Trophoblast cell (in vitro differentiated cells and primary cell): ENCODE data around the gene IZUMO3.

Experiments
- DNase-seq, 2 donors: peaks; one replicate each; pipeline ENCODE4 v3.0.0-alpha.2; 2016
- H2AFZ ChIP-seq: 2 replicates; pipeline ENCODE4 v1.6.1; 2013; ENCODE audit warnings: low read length, moderate library complexity, mild to moderate bottlenecking; ENCODE audit not compliant: insufficient read depth, poor library complexity
- H2AK5ac ChIP-seq: 2 replicates; pipeline ENCODE4 v1.6.1; 2013; ENCODE audit warnings: mild to moderate bottlenecking, low read length
- H2BK120ac ChIP-seq: 2 replicates; pipeline ENCODE4 v1.6.1; 2013; ENCODE audit warnings: low read length, mild to moderate bottlenecking, moderate library complexity; ENCODE audit not compliant: insufficient read depth, poor library complexity
- H2BK12ac ChIP-seq: 2 replicates; pipeline ENCODE4 v1.6.1; 2013; ENCODE audit warnings: mild to moderate bottlenecking, low read length, moderate library complexity
- H2BK5ac ChIP-seq: 2 replicates; pipeline ENCODE4 v1.6.1; 2013; ENCODE audit warnings: low read length, low read depth, moderate library complexity, mild to moderate bottlenecking; ENCODE audit not compliant: poor library complexity
- H3K14ac ChIP-seq: 2 replicates; pipeline ENCODE4 v1.6.1; 2013; ENCODE audit warnings: mild to moderate bottlenecking, low read length
- H3K18ac ChIP-seq: 2 replicates; pipeline ENCODE4 v1.6.1; 2013; ENCODE audit warnings: mild to moderate bottlenecking, low read length
- H3K23ac ChIP-seq: 2 replicates; pipeline ENCODE4 v1.6.1; 2013; ENCODE audit warnings: low read length
- H3K27ac ChIP-seq: 2 replicates; pipeline ENCODE4 v1.5.1; 2013; ENCODE audit warnings: low read depth, mild to moderate bottlenecking, inconsistent platforms, low read length, moderate library complexity
- H3K27me3 ChIP-seq: 2 replicates; pipeline ENCODE4 v1.6.1; 2013; ENCODE audit warnings: inconsistent platforms, mild to moderate bottlenecking, low read length, moderate library complexity; ENCODE audit not compliant: insufficient read depth
- H3K36me3 ChIP-seq, 2 experiments: 1 replicate in 1 of 2; 2 replicates in 1 of 2; pipeline ENCODE4 v1.6.1; 2013; ENCODE audit warnings: low read length in 2 of 2, mild to moderate bottlenecking in 2 of 2, moderate library complexity in 1 of 2; ENCODE audit not compliant: insufficient read depth in 2 of 2, control insufficient read depth in 1 of 2
- H3K4ac ChIP-seq: 2 replicates; pipeline ENCODE4 v1.6.1; 2013; ENCODE audit warnings: low read depth, mild to moderate bottlenecking, low read length, moderate library complexity
- H3K4me1 ChIP-seq, 2 experiments: 1 replicate in 1 of 2; 2 replicates in 1 of 2; pipeline ENCODE4 v1.6.1; 2013; ENCODE audit warnings: low read length in 2 of 2, mild to moderate bottlenecking in 2 of 2, moderate library complexity in 1 of 2; ENCODE audit not compliant: insufficient read depth in 2 of 2, control insufficient read depth in 1 of 2
- H3K4me2 ChIP-seq: 2 replicates; pipeline ENCODE4 v1.6.1; 2013; ENCODE audit warnings: inconsistent platforms, mild to moderate bottlenecking, low read length, moderate library complexity
- H3K4me3 ChIP-seq: 2 replicates; pipeline ENCODE4 v1.5.1; 2013; ENCODE audit warnings: mild to moderate bottlenecking, low read depth, low read length, inconsistent platforms
- H3K79me1 ChIP-seq: one replicate; pipeline ENCODE4 v1.6.1; 2013; ENCODE audit warnings: low read length
- H3K79me2 ChIP-seq: 2 replicates; pipeline ENCODE4 v1.6.1; 2013; ENCODE audit warnings: low read length, mild to moderate bottlenecking; ENCODE audit not compliant: control insufficient read depth, insufficient read depth, poor library complexity
- H3K9ac ChIP-seq: 2 replicates; pipeline ENCODE4 v1.6.1; 2013; ENCODE audit warnings: mild to moderate bottlenecking, low read length
- H3K9me3 ChIP-seq: 2 replicates; pipeline ENCODE4 v1.6.1; 2013; ENCODE audit warnings: low read depth, mild to moderate bottlenecking, control low read depth, inconsistent platforms, low read length; ENCODE audit not compliant: insufficient read depth
- H4K12ac ChIP-seq: 2 replicates; pipeline ENCODE4 v1.6.1; 2013; ENCODE audit warnings: low read depth, mild to moderate bottlenecking, low read length, moderate library complexity
- H4K8ac ChIP-seq: 2 replicates; pipeline ENCODE4 v1.6.1; 2013; ENCODE audit warnings: low read depth, mild to moderate bottlenecking, low read length, moderate library complexity
- H4K91ac ChIP-seq: one replicate; pipeline ENCODE4 v1.6.1; 2013; ENCODE audit warnings: low read depth, mild to moderate bottlenecking, low read length, moderate library complexity
- WGBS: extraction: QIAGEN DNeasy Blood & Tissue Kit; methylation state at CpG from one replicate; pipeline ENCODE4 v1.1.7; 2013; ENCODE audit warnings: missing lambda C conversion rate; ENCODE audit not compliant: insufficient read length, insufficient coverage; ENCODE audit errors: extremely low coverage; 5-methylcytosine and 5-hydroxymethylcytosine counted together

Gene IZUMO3

DNA sequence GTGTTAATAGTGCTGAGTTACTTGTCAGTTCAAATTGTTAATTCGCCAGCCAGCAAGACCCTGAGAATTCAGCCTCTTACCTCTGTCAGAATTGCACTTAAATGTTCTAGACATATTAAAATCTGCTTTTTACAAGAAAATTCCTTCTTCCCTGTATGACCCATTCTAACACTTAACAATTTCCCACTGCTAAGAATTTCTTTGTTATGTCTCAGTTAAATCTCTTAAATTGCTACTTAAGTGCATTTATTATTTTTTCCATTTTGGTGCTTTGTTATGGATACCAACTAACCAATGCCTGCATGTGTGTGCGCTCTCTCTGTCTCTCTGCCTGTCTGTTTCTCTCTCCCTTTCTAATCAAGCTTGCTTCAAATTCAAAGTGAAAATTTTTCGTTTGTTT, 44.9 kb downstream of the IZUMO3 start:
- Histone ChIP-seq H4K8ac (no peak overlapping the region), H3K27ac (no peak overlapping the region), H3K4me2 (no peak overlapping the region), H3K23ac (no peak overlapping the region), H3K14ac (no peak overlapping the region), H3K18ac (no peak overlapping the region), H3K9ac (no peak overlapping the region), H2AK5ac (no peak overlapping the region), H3K4ac (no peak overlapping the region), H2AFZ (no peak overlapping the region), H3K4me1 (no peaks in the 10 kb centered on the region), H4K12ac (no peak overlapping the region), H3K79me1 (no peaks in the 10 kb centered on the region), H2BK120ac (no peak overlapping the region), H3K9me3 (no peaks in the 10 kb centered on the region), H2BK5ac (no peak overlapping the region), H3K4me3 (no peak overlapping the region), H3K36me3 (no peaks in the 10 kb centered on the region), H2BK12ac (no peak overlapping the region), H3K27me3 (no peaks in the 10 kb centered on the region), H4K91ac (no peak overlapping the region), H3K79me2 (no peaks in the 10 kb centered on the region)
- DNase-seq: no peak
- no CpG with 5 or more reads among the region's 3 CpGs for WGBS

DNA sequence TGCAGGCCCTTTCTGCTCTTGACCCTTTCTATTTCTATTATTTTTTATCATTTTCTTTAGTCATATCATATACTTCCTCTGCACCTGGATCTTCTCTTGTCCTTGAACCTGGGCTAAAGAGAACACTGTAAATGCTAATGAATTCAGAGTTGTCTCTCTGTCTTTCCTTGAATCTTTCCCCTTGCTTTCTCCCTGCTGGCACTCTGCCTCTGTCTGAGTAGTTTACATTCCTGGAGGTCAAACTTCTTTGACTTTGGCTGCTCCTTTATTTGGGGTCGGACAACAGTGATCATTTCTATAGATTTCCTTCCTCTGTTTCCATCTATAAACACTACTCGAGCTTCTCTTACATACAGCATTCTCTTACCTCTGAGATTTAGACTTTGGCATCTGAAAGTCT, 47.1 kb downstream of the IZUMO3 start:
- H2BK12ac ChIP-seq: no peak overlapping the region
- no peak for DNase-seq
- no peak overlapping the region for H3K4ac ChIP-seq
- H3K36me3 ChIP-seq: no peaks in the 10 kb centered on the region
- no peak overlapping the region for H2BK5ac ChIP-seq
- H3K4me2 ChIP-seq: no peak overlapping the region
- no peak overlapping the region for H2BK120ac ChIP-seq
- no peak overlapping the region for H3K23ac ChIP-seq
- no peak overlapping the region for H2AFZ ChIP-seq
- no peak overlapping the region for H4K8ac ChIP-seq
- H2AK5ac ChIP-seq: no peak overlapping the region
- no peak overlapping the region for H3K4me3 ChIP-seq
- H3K9me3 ChIP-seq: no peaks in the 10 kb centered on the region
- H3K4me1 ChIP-seq: no peaks in the 10 kb centered on the region
- H3K79me1 ChIP-seq: no peaks in the 10 kb centered on the region
- H4K91ac ChIP-seq: no peak overlapping the region
- H3K79me2 ChIP-seq: no peaks in the 10 kb centered on the region
- no peaks in the 10 kb centered on the region for H3K27me3 ChIP-seq
- no peak overlapping the region for H4K12ac ChIP-seq
- H3K27ac ChIP-seq: no peak overlapping the region
- H3K9ac ChIP-seq: no peak overlapping the region
- no peak overlapping the region for H3K18ac ChIP-seq
- no peak overlapping the region for H3K14ac ChIP-seq
- no CpG with 5 or more reads among the region's 2 CpGs for WGBS

DNA sequence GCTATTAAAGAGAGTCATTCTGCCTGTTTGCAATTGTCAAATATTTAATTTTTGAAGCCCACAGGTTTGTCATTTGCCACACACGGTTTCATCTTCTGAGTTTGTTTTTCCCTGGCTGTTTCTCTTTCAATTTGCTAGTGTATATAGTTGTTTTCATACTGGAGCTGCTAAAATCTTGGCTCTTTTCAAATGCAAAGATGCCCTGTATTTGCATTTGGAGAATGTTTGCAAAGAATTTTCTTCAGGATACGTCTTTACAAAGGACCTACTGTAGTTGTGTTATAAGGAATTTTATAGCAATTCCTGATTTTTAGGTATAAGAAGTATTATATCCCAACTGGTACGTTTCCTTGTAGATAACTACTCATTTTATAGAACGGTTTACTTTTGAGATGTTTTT, 48.0 kb downstream of the IZUMO3 start:
- H4K91ac ChIP-seq: no peak overlapping the region

More for the DNA sequence above, 48.0 kb downstream of the IZUMO3 start:
- Histone ChIP-seq H2AFZ (no peak overlapping the region), H3K23ac (no peak overlapping the region), H3K27ac (no peak overlapping the region), H4K12ac (no peak overlapping the region), H3K36me3 (no peaks in the 10 kb centered on the region), H2AK5ac (no peak overlapping the region), H3K4me1 (no peaks in the 10 kb centered on the region), H2BK12ac (no peak overlapping the region), H2BK120ac (no peak overlapping the region), H3K18ac (no peak overlapping the region), H3K4ac (no peak overlapping the region), H4K8ac (no peak overlapping the region), H3K27me3 (no peaks in the 10 kb centered on the region), H2BK5ac (no peak overlapping the region), H3K4me3 (no peak overlapping the region), H3K14ac (no peak overlapping the region), H3K4me2 (no peak overlapping the region), H3K79me2 (no peaks in the 10 kb centered on the region), H3K9me3 (no peaks in the 10 kb centered on the region), H3K9ac (no peak overlapping the region), H3K79me1 (no peaks in the 10 kb centered on the region)
- WGBS: no CpG with 5 or more reads among the region's 4 CpGs
- DNase-seq: no peak
